ENCODE results near the gene PALLD.

Gene PALLD

GRCh38 chr4:168557658-168558057 is 60.8 kb downstream of the PALLD start:
- TF ChIP-seq MAX (IDR thresholded peaks at IDR 0.05; ENCODE audit: low read depth, low read length) = no peak
- H3K4me3 ChIP-seq (ENCODE audit: low read depth, low read length) = no peak overlapping the region
- no peak for DNase-seq (ENCODE audit: low read depth)

- H3K4me3 ChIP-seq (ENCODE audit: low read depth, low read length) = no peak overlapping the region
- DNase-seq (ENCODE audit: low read depth) = no peak
- no peak for TF ChIP-seq MAX (IDR thresholded peaks at IDR 0.05; ENCODE audit: low read depth, low read length)
- TF ChIP-seq CTCF (IDR thresholded peaks at IDR 0.05; ENCODE audit: low read depth, low read length) = no peak
- TF ChIP-seq MYC (IDR thresholded peaks at IDR 0.05; ENCODE audit: low read depth, low read length) = no peak
- TF ChIP-seq POLR2A (IDR thresholded peaks at IDR 0.05; ENCODE audit: extremely low read depth, insufficient read length) = no peak
Observed at GRCh38 chr4:168558599-168558998, 61.7 kb downstream of the PALLD start.

- DNase-seq (ENCODE audit: low read depth) = no peak
- no peak overlapping the region for H3K4me3 ChIP-seq (ENCODE audit: low read depth, low read length)
- TF ChIP-seq POLR2A (IDR thresholded peaks at IDR 0.05; ENCODE audit: extremely low read depth, insufficient read length) (no peak), CTCF (IDR thresholded peaks at IDR 0.05; ENCODE audit: low read depth, low read length) (no peak), MAX (IDR thresholded peaks at IDR 0.05; ENCODE audit: low read depth, low read length) (no peak), MYC (IDR thresholded peaks at IDR 0.05; ENCODE audit: low read depth, low read length) (no peak)
Observed at GRCh38 chr4:168560184-168561180, 63.6 kb downstream of the PALLD start.

- DNase-seq (ENCODE audit: low read depth) = no peak
- TF ChIP-seq POLR2A (IDR thresholded peaks at IDR 0.05; ENCODE audit: extremely low read depth, insufficient read length) = no peak
- no peak for TF ChIP-seq MAX (IDR thresholded peaks at IDR 0.05; ENCODE audit: low read depth, low read length)
- no peak for TF ChIP-seq MYC (IDR thresholded peaks at IDR 0.05; ENCODE audit: low read depth, low read length)
- no peak for TF ChIP-seq CTCF (IDR thresholded peaks at IDR 0.05; ENCODE audit: low read depth, low read length)
- H3K4me3 ChIP-seq (ENCODE audit: low read depth, low read length) = no peak overlapping the region
Observed at GRCh38 chr4:168562041-168562571, 65.3 kb downstream of the PALLD start.

GRCh38 chr4:168564023-168564422 is 67.2 kb downstream of the PALLD start:
- DNase-seq (ENCODE audit: low read depth) = no peak
- no peak overlapping the region for H3K4me3 ChIP-seq (ENCODE audit: low read depth, low read length)
- no peak for TF ChIP-seq MAX (IDR thresholded peaks at IDR 0.05; ENCODE audit: low read depth, low read length)
- no peak for TF ChIP-seq CTCF (IDR thresholded peaks at IDR 0.05; ENCODE audit: low read depth, low read length)
- TF ChIP-seq MYC (IDR thresholded peaks at IDR 0.05; ENCODE audit: low read depth, low read length) = no peak
- no peak for TF ChIP-seq POLR2A (IDR thresholded peaks at IDR 0.05; ENCODE audit: extremely low read depth, insufficient read length)

GRCh38 chr4:168565130-168565529 is 68.3 kb downstream of the PALLD start:
- no peak overlapping the region for H3K4me3 ChIP-seq (ENCODE audit: low read depth, low read length)
- DNase-seq (ENCODE audit: low read depth) = no peak
- no peak for TF ChIP-seq CTCF (IDR thresholded peaks at IDR 0.05; ENCODE audit: low read depth, low read length)
- no peak for TF ChIP-seq POLR2A (IDR thresholded peaks at IDR 0.05; ENCODE audit: extremely low read depth, insufficient read length)
- TF ChIP-seq MAX (IDR thresholded peaks at IDR 0.05; ENCODE audit: low read depth, low read length) = no peak
- no peak for TF ChIP-seq MYC (IDR thresholded peaks at IDR 0.05; ENCODE audit: low read depth, low read length)
